Peyer's patch (tissue), 4 donors: ENCODE results near the gene SV2B. TPM values are rescaled to one million over a fixed set of nuclear protein-coding genes. Genes with fewer than 3 reads are reported as not detected.

Source experiments
- DNase-seq, 3 donors: peaks; one replicate each; pipeline ENCODE4 v3.0.0-alpha.2; 2017 to 2019
- H3K27ac ChIP-seq, 4 donors: fragments of 200-600 bp; sonication (generic); one replicate each; pipeline ENCODE4 v1.5.1; 2016 to 2019
- H3K27me3 ChIP-seq, 2 donors: fragments of 200-600 bp; sonication (generic); one replicate each; pipeline ENCODE4 v1.5.1; 2019
- H3K36me3 ChIP-seq, 3 donors: fragments of 200-600 bp; sonication (generic); one replicate each; pipeline ENCODE4 v1.5.1; 2016 to 2019
- H3K4me1 ChIP-seq, 4 donors: fragments of 200-600 bp; sonication (generic); one replicate each; pipeline ENCODE4 v1.5.1; 2016 to 2019
- H3K4me3 ChIP-seq, 4 donors: fragments of 200-600 bp; sonication (generic); 1 replicate in 3 of 4; 2 replicates in 1 of 4; pipeline ENCODE4 v1.5.1; 2016 to 2019; ENCODE audit warnings: mild to moderate bottlenecking in 1 of 4
- H3K9me3 ChIP-seq, 4 donors: fragments of 200-600 bp; sonication (generic); one replicate each; pipeline ENCODE4 v1.5.1; 2016 to 2019; ENCODE audit warnings: mild to moderate bottlenecking in 1 of 4
- CTCF ChIP-seq, 6 experiments: fragments of 450-650 bp in 4 of 6; fragments of 200-600 bp in 2 of 6; sonication (generic) in 1 of 6; IDR thresholded peaks; one replicate each; pipeline ENCODE4 v1.5.1; 2017 to 2019; ENCODE audit warnings: antibody characterized with exemption in 6 of 6, mild to moderate bottlenecking in 3 of 6, moderate library complexity in 1 of 6
- POLR2A ChIP-seq, 2 donors: fragments of 450-650 bp; IDR thresholded peaks; one replicate each; pipeline ENCODE4 v1.5.1; 2017; ENCODE audit warnings: antibody characterized with exemption in 2 of 2, mild to moderate bottlenecking in 2 of 2, moderate library complexity in 2 of 2
- total RNA-seq, 4 donors: library from RNA; depleted of rRNA; stranded (reverse); fragments of >200 nt; gene quantifications; one replicate each; pipeline ENCODE4 v1.1.0, GENCODE V29; 2016

SV2B gene
- total RNA-seq, 4 donors from 2014 or later: 0.18 to 2.5 (median 0.69) TPM

- H3K27ac ChIP-seq: no peak overlapping the region
- TF ChIP-seq POLR2A (IDR thresholded peaks at IDR 0.05) (no peak), CTCF (IDR thresholded peaks at IDR 0.05) (no peak)
Measured at GRCh38 chr15:91255670-91256192, 155.7 kb downstream of the SV2B start.

GRCh38 chr15:91257746-91258414 is 157.8 kb downstream of the SV2B start:
- H3K27ac ChIP-seq: no peak overlapping the region
- no peak overlapping the region for H3K4me3 ChIP-seq
- TF ChIP-seq CTCF (IDR thresholded peaks at IDR 0.05) (no peak), POLR2A (IDR thresholded peaks at IDR 0.05) (no peak)
- no peaks in the 10 kb centered on the region for H3K4me1 ChIP-seq
- H3K27me3 ChIP-seq: no peaks in the 10 kb centered on the region
- H3K36me3 ChIP-seq: no peaks in the 10 kb centered on the region
- H3K9me3 ChIP-seq: no peaks in the 10 kb centered on the region
- no peak for DNase-seq

More at GRCh38 chr15:91255670-91256192, 155.7 kb downstream of the SV2B start:
- Histone ChIP-seq H3K4me3 (no peak overlapping the region), H3K27me3 (no peaks in the 10 kb centered on the region), H3K9me3 (no peaks in the 10 kb centered on the region), H3K4me1 (no peaks in the 10 kb centered on the region), H3K36me3 (no peaks in the 10 kb centered on the region)
- no peak for DNase-seq

- Histone ChIP-seq H3K36me3 (no peaks in the 10 kb centered on the region), H3K27ac (no peak overlapping the region), H3K27me3 (no peaks in the 10 kb centered on the region), H3K4me1 (no peaks in the 10 kb centered on the region), H3K4me3 (no peak overlapping the region), H3K9me3 (no peaks in the 10 kb centered on the region)
- TF ChIP-seq POLR2A (IDR thresholded peaks at IDR 0.05): no peak
- no peak for TF ChIP-seq CTCF (IDR thresholded peaks at IDR 0.05)
- no peak for DNase-seq
Measured at GRCh38 chr15:91258415-91258759, 158.3 kb downstream of the SV2B start.

GRCh38 chr15:91259077-91259476 is 159.0 kb downstream of the SV2B start:
- Histone ChIP-seq H3K27ac (no peak overlapping the region), H3K27me3 (no peaks in the 10 kb centered on the region), H3K9me3 (no peaks in the 10 kb centered on the region), H3K4me1 (no peaks in the 10 kb centered on the region), H3K36me3 (no peaks in the 10 kb centered on the region), H3K4me3 (no peak overlapping the region)
- DNase-seq: no peak
- no peak for TF ChIP-seq CTCF (IDR thresholded peaks at IDR 0.05)
- no peak for TF ChIP-seq POLR2A (IDR thresholded peaks at IDR 0.05)

- H3K4me1 ChIP-seq: no peaks in the 10 kb centered on the region
- H3K36me3 ChIP-seq: no peaks in the 10 kb centered on the region
- no peak overlapping the region for H3K27ac ChIP-seq
- TF ChIP-seq CTCF (IDR thresholded peaks at IDR 0.05): no peak
- no peak for TF ChIP-seq POLR2A (IDR thresholded peaks at IDR 0.05)
- H3K9me3 ChIP-seq: no peaks in the 10 kb centered on the region
- H3K4me3 ChIP-seq: no peak overlapping the region
- no peaks in the 10 kb centered on the region for H3K27me3 ChIP-seq
- no peak for DNase-seq
Measured at GRCh38 chr15:91261345-91261744, 161.3 kb downstream of the SV2B start.
